HG03064 (cell line): ENCODE results near the gene CDH24.

Experiments used
- ATAC-seq: cut with Tn5 transposase; IDR thresholded peaks from one replicate; pipeline ENCODE4 v1.9.1; 2021; ENCODE audit warnings: low read depth; ENCODE audit not compliant: unreplicated experiment

The CDH24 gene

GRCh38 chr14:23000860-23001259, 56.5 kb downstream of the CDH24 start:
- ATAC-seq, result no peak

GRCh38 chr14:22998329-22999012, 58.8 kb downstream of the CDH24 start:
- no peak for ATAC-seq

DNA sequence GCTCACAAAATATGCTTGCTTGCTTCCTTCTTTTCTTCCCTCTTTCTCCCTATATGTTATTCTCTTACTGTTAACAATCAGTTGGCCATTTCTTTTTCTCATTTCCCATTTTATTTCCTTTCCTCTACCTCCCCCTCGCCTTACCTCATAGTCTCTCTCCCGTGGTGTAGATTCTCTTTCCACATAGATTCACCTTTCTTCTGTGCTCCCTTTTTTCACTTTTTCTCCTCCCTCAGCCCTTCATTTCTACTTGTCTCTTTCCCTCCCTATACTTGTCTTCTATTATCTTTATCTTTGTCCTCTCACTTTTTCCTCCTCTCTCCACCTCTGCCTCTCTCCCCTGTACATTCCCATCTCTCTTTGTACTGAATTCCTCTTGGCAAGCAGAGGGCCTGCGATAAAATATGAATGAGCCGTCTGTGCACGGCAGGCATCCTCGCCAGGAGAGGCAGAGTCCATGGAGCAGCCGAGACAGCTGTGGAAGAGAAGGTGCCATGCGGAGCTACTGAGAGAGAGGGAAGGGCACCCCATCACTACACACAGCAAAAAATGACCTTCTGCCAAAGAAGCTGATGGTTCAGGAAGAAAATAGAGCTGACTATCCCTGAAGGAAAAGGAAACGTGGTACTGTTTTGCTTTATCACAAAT, 59.5 kb downstream of the CDH24 start:
- ATAC-seq, result no peak
